Umbilical cord (tissue), 2 donors: ENCODE data around the gene SAA1. TPM values are rescaled to one million over a fixed set of nuclear protein-coding genes. Genes with fewer than 3 reads are reported as not detected.
"Not testable (repeated sequence)": the region's sequence is repeated elsewhere in the genome, so short reads cannot be mapped to it uniquely, and the experiment has no call there.

Source experiments
- DNase-seq: peaks from one replicate; pipeline ENCODE4 v3.0.0-alpha.2; 2015; ENCODE audit warnings: low spot score
- total RNA-seq: library from RNA; depleted of rRNA; stranded (reverse); fragments of >200 nt; gene quantifications from one replicate; pipeline ENCODE4 v1.2.3, GENCODE V29; 2014; ENCODE audit warnings: low replicate concordance; ENCODE audit not compliant: insufficient read depth

Gene SAA1
- total RNA-seq, 1 donor from 2014 or later: not detected

DNA sequence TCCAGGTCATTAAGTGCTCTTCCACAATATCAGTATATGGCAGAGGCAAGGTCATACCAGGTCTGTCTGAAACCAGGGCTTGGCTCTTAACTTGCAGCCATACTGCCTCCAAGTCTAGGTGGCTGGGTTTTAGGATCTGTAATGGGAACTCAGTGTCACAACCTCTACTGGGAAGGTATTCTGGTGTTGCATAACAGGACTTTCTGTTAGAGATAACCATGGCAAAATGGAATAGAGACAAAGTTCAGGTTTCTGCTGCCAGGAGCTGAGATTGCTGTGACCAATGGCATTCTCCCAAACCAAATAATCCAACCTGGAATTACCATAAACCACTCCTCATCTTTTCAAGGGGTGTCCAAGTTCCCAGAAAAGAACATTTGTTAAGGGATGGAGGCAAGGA is 6.8 kb upstream of the SAA1 start:
- DNase-seq: no peak

DNA sequence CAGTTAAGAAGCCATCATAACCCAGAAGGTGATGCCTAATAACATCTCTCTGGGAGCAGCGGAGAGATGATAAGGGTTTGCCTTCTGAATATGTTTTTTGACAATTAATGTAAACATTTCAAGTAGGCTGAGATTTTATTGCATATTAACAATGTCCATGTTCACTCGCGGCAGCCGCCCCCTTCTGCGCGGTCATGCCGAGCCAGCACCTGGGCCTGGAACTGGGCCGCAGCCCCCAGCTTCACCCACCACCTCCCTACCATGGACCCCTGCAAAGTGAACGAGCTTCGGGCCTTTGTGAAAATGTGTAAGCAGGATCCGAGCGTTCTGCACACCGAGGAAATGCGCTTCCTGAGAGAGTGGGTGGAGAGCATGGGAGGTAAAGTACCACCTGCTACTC is 4.3 kb upstream of the SAA1 start:
- no peak for DNase-seq

DNA sequence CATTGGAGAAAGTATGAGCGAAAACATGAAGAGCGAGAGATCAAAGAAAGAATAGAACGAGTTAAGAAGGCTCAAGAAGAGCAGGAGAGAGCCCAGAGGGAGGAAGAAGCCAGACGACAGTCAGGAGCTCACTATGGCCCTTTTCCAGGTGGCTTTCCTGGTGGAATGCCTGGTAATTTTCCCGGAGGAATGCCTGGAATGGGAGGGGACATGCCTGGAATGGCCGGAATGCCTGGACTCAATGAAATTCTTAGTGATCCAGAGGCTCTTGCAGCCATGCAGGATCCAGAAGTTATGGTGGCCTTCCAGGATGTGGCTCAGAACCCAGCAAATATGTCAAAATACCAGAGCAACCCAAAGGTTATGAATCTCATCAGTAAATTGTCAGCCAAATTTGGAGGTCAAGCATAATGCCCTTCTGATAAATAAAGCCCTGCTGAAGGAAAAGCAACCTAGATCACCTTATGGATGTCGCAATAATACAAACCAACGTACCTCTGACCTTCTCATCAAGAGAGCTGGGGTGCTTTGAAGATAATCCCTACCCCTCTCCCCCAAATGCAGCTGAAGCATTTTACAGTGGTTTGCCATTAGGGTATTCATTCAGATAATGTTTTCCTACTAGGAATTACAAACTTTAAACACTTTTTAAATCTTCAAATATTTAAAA is 3.2 kb upstream of the SAA1 start:
- DNase-seq: not testable (repeated sequence)

DNA sequence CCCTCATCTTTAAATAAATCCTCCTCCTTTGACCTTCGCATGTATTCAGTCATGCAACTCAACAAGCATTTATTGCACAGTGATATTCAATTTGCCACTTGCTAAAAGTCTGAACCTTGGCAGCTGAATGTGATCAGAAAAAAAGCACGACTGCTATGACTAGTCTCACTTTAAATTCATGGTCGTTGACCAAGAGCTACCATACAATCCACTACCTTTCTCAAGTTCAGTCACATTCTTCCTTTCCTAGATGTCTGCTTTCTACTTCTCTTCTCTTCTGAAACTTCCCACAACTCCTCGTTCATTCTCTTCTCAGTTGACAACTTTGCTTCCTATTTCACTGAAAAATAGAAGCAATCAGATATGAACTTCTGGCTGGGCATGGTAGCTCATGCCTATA is 2.0 kb upstream of the SAA1 start:
- no peak for DNase-seq

DNA sequence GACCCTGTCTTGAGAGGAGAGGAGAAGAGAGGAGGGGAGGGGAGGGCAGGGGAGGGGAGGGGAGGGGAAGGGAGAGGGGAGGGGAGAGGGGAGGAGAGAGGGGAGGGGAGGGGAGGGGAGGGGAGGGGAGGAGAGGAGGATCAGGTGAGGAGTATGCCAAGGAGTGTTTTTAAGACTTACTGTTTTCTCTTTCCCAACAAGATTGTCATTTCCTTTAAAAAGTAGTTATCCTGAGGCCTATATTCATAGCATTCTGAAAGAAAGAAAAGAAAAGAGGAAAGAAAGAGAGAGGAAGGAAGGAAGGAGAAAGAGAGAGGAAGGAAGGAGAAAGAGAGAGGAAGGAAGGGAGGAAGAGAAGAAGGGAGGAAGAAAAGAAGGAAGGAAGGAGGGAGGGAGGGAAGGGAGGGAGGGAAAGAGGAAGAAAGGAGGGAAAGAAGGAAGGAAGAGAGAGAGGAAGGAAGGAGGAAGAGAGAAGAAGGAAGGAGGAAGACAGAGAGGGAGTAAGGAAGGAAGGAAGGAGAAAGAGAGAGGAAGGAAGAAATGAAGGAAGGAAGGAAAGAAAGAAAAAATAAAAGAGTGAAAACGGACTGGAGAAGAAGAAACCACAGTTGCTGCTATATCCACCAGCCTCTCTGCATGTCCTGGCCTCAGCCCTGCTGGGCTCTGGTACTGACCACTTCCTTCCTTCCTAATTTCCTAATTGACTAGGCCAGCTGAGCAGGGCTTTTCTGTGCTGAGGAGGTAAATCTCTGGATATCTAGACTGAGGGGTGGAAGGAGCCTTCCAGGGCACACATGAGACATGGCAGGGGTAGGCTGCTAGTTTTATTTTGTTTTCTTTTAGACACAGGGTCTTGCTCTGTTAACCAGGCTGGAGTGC is 1.1 kb upstream of the SAA1 start:
- DNase-seq: no peak

DNA sequence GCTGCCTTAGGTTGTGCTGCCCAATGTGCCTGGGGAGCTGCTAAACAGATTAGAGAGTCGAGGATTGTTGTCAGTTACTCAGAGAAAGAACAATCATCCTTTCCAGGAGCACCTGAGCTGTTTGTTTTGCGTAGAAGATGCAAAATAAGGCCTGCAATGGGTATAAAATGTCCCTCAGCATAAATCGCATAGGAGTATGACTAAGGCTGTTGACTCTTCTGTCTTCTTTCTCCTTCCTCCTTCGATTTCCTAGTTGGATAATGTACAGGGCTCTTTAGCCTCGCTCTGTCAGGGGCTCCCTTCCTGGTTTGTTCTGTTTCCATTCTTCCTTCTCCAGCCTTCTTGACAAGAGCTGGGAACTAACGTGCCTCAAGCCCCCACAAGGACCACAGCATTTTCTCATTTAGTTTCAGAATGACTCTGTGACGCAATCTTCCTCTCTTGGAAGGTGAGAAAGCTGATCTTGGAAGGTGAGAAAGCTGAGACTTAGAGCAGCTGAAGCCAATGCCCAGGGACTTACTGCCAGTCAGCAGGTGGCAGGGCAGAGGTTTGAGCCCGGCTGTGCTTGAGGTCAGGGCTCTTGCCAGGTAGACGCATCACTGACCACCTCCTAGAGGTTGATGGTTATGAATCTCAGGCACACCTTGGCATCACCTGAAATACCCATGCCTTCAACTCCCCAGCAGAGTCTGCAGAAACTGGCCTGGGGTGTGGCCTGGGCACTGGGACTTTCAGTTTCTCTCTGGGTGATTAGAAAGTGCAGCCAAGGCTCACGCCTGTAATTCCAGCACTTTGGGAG is 1.5 kb downstream of the SAA1 start:
- DNase-seq: not testable (repeated sequence)

DNA sequence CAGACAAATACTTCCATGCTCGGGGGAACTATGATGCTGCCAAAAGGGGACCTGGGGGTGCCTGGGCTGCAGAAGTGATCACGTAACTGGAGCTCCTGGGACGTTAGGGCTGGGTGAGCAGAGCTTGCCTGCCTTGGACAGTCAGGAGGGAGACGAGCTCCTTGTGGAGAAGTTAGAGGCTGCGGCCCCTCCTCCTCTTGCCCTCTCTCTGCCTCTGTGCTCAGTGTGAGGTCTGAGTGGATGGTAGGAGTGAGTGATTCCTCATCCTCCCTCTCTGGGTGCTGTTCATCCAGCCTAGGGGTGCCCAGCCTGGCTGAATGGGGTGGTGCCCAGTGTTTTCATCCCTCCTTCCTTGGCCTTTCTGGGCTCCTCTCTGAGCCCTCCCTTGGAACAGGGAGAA is 3.2 kb downstream of the SAA1 start:
- DNase-seq: not testable (repeated sequence)

DNA sequence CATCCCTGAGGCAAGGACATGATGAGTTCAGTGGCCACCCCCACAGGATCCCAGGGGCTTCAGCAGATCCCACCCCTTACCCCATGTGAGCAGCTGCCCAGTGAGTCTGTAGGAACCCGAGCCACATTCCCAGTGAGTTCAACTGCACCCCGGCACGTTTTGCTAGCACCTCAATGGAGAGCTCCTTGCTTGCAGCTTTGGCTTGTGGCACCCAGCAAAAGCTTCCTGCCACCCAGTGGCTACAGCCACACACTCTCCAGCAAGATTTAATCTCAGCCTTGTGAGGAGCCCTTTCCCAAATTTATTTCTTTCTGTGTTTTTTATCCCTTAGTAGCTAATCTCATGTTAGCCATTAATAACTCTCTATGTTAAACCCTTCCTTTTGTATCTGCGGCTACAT is 4.0 kb downstream of the SAA1 start:
- DNase-seq: no peak

DNA sequence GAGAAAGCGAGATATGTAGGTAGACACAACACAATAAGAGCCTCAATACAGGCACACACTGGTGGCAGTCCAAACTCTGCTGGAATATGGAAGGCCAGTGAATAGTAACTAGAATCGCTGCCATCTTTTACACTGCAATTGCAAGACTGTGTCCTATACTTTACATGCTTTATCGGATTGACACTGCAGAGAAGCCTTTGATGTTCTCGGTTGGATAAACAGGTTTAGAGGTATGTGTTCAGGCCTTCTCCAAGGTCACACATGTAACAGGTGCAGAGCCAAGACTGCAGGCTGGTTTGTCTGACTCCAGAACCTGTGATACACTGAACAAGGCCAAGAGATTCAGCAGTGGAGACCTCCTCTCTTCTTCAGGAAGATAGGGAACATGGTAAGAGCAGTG is 5.1 kb downstream of the SAA1 start:
- no peak for DNase-seq

DNA sequence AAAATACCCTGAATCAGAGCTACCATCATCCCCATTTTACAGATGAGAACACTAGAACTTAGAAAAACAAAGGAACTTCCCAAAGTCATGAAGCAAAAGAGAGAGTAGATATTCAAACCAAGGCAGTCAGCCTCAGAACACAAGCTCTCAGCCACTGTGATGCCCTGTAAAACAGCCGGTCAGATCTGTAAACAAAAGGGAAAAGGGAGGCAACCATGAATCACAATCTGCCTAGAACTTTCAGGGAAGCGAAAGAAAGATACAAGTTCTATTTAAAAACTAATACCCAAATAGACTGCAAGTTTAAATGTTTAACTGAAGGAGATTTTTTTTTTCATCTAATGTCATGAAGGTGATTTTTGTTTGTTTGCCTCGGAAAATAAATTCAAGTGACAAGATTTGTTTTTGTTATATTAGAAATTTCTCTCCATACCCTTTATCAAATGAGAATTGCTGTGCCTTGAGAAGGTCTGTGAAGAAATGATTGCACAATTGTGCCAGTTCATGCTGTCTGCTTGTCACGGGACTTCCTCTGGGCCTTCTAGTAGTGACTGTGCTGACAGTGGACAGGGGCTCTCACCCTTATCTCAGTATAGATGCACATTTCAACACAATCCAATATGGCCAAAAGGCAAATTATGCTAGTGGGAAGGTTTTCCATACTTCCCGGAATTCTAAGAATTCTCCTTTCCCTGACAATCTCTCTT is 11.7 kb downstream of the SAA1 start:
- DNase-seq: no peak

DNA sequence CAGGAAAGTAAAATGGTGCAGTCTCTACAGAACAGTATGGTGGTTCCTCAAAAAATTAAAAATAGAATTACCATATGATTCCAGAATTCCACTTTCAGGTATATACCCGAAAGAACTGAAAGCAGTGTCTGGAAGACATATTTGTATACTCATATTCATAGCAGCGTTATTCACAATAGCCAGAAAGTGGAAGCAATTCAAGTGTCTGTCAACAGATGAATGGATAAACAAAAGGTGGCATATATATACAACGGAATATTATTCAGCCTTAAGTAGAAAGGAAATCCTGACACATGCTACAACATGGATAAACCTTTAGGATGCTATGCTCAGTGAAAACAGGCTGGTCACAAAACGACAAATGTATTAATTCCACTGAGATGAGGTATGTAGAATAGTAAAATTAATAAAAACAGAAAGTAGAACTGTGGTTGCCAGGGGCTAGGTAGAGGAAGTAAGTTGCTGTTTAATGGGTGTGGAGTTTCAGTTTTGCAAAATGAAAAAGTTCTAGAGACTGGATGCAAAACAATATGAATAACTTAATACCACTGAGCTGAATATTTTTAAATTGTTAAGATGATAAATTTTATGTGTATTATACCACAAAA is 14.5 kb downstream of the SAA1 start:
- DNase-seq: no peak

DNA sequence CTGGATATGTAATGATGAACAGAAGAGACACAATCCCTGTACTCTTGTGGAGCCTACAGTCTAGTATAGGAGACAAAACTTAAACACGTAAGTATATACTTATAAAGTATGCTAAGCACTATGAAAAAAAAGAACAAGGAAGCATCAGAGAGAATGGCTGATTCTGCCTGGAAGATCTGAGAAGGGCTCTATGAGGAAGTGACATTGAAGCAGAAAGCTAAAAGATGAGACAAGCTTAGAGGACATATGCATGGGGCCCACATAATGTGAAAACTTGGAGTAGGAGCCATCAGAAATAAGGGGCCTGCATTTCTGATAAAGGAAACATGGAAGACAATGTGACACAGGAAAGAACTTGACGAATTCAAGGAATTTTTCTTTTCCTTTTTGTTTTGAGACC is 16.6 kb downstream of the SAA1 start:
- no peak for DNase-seq

DNA sequence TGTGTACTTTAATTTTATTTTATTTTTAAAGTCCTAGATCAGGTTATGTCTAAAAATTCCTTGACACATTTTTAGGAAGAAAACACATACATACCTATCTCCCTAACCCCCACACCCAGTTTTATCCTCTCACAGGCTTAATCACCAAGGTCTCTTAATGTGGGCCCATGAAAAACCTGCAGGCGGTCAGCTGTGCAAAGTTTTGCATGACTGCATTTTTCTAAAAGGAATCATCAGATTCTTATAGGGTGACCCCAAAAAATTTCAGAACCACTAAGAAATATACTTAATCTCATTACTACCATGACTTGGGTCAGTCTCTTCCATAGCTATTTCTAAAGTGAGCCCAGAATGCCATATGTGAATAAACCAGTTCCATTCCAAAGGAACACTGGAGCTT is 19.8 kb downstream of the SAA1 start:
- no peak for DNase-seq

DNA sequence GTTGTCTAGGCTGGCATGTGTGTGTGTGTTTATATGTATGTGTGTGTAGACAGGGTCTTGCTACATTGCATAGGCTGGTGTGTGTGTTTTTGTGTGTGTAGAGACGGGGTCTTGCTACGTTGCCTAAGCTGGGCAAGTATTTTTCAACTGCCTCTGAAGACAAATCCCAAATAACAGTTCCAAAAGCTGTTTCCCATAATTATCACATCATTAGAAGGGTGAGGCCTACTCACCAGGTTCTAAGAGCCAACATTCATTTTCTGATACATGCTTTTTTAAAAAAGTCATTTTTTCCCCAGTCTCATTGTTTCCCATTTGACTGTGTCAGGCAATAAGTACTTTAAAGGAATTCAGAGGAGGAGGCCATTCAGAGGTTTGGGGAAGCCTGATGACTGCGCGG is 22.8 kb downstream of the SAA1 start:
- DNase-seq: no peak

DNA sequence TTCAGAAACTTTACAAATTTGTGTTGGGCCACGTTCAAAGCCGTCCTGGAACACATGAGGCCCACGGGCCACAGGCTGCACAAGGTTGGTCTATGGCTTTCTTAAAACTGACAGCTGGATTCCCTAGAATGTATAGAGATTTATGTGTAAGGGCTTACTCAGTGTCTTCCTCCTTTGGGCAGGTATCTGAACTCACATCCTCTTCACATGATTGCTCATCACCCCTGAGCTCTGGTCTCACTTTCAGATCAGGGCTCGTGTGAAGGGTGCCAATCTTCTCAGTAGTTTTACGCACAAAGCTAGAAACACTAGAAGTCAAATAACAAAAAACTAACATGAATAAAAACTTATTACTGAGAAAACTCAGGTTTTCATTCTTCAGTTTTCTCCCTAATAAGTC is 28.8 kb downstream of the SAA1 start:
- DNase-seq: no peak

DNA sequence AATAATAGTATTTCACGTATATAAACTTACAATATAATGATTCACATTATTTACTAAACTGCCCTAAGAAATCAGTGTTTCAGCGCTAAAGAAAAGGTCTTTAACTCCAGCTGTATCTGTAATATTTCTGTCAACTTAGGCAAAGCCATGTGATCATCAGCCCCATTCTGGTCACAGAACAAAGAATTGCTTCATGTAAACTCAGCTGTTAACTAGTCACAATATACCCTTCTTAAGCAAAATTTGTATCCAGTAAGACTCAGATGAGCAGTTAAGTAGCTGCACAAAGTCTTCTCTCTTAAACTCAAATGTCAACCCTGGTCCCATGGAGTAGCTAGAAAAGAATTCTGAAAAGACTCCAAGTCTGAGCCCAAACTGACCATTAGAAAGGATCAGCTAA is 29.3 kb downstream of the SAA1 start:
- no peak for DNase-seq

DNA sequence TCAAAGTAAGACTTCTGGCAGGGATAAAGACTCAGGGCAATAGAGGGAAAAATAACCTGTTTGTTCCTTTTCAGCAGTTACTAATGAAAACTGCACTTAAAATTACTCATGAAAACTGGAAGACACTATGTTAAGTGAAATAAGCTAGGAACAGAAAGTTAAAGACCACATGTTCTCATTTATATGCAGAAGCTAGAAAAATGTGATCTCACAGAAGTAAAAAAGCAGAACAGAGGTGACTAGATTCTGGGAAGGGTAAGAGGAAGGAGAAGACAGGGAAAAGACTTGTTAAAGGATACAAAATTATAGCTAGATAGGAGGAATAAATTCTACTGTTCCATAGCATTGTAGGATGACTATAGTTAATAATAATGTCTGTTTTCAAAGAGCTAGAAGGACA is 33.7 kb downstream of the SAA1 start:
- no peak for DNase-seq

DNA sequence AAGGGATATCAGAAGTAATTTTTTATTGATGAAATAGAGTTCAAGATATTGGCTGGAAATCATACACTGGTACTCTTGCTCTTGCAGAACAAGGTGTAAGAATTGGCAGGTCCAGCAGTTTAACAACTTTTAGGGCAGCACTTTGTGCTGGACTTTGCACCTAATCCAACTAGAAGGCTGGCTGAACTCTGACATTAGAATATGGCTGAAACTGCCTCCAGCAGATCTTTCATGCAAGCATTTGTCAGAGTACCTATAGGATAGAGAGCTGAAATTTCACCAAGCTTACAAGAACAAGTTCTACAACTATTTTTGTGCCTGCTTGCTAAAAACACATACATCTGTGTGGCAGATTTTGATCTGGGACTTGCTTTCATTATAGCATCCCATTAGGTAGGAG is 38.7 kb downstream of the SAA1 start:
- peak; percentile 33 for DNase-seq

DNA sequence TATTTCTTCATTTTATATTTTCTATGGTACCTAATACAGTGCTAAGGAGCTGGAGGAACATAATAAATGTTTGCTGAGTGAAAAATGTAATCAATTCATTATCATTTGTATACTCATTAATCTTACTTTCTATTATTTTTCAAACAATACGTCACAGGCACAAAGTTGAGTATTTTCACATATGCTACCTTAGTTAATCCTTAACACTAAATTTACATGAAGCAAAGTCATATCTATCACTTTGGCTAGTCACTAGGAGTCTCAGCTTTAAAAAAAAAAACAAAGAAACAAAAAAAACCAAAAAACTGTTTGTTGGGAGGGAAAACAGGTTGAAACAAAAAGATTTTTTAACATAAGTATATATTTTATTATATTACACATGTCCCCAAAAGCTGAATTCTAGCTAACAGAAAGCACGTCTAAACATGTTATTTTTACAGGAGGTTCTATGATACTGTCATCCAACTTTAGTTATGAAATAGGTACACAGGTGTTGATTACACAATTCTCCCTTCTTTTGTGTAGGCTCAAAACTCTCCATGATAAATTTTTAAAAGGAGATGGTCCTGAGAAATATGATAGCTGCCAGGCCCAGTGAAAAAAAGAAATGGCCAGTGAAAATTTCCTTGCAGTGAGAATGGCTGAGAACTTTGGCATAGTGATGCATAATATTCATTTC is 41.5 kb downstream of the SAA1 start:
- no peak for DNase-seq

DNA sequence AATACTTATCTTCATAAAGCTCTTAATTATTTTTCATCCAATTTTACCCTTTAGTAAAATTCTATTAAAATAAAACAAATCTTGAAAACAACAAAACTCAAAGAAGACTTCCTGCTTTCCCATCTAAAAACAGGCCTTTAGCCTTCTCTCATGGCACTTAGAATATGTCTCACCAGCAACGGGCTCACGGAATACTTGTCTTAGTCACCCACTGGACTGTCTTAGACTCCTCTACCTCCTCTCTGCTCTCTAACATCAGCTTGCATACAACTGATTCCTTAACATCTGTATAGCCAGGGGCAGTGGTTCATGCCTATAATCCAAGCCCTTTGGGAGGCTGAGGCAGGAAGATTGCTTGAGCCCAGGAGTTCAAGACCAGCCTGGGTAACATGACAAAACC is 42.2 kb downstream of the SAA1 start:
- no peak for DNase-seq

DNA sequence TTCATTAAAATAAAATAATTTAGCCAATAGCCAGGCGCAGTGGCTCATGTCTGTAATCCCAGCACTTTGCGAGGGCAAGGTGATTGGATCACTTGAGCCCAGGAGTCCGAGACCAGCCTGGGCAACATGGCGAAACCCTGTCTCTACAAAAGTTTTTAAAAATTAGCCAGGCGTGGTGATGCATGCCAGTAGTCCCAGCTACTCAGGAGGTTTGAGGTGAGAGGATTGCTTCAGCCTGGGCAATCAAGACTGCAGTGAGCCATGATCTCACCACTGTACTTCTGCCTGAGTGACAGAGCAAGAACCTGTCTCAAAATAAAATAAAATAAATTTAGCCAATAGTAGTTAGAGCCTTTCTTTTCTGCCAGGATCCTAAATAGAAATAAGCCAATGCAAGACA is 43.6 kb downstream of the SAA1 start:
- no peak for DNase-seq
